Amygdala (tissue), 56 donors: Measurements from ENCODE around the gene HNRNPL.
A peak's percentile ranks its signal among the peaks of the same experiment; 100 is the strongest.

Experiments used
- DNase-seq, 56 donors: peaks; one replicate each; lab custom pipeline; 2025; lab: John Stamatoyannopoulos, UW

The HNRNPL gene

GRCh38 chr19:38848299-38849146 lies 1.3 kb downstream of the HNRNPL start:
- DNase-seq = no peak

DNA sequence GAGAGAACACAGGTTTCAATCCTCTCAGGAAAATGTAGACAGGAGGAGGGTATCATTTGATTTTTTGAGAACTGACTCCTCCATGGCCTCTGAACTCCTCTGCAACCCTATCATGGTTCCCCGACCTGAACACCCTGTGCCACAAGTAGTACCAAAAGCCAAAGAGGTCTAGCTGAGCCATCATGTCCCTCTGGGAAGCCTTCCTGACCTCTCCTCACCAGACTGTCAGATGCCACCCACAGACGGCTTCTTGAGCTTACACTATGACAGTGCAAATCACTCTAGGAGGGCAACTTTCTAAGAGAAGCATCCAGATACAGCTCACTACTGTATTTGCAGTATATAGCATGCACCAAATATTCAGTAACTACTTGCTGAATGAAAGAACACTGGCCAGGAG lies 3.7 kb downstream of the HNRNPL start:
- no peak for DNase-seq

- DNase-seq = no peak
Observed at GRCh38 chr19:38845374-38846024, 4.3 kb downstream of the HNRNPL start.

DNA sequence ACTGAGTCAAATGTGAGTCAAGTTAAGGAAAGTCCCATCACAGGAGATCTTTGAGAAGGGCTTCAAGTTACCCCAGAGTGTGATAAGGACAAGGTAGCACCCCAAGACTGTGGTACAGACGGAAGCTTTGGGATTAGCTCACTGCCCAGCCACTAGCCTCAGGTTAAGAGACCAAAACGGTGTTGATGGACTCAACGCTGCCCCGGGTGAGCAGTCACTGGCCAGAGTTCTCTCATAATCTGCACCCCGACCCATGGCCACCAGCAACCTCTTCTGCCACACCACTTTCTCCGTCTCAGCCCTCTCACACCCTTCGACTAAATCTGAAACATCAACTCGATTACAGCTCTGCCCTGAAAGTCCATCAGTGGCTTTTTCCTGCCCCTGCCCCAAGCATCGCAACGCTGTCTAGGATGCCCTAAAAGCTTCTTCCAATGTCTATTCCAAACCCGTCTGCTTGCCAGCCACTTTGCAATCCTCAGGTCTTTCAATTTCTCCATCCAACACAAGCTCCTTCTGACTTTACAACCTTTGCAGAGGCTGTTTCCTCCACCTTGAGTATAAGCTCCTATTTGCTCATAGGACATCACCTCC lies 5.6 kb downstream of the HNRNPL start:
- DNase-seq = no peak

GRCh38 chr19:38843175-38843758 lies 6.5 kb downstream of the HNRNPL start:
- no peak for DNase-seq

DNA sequence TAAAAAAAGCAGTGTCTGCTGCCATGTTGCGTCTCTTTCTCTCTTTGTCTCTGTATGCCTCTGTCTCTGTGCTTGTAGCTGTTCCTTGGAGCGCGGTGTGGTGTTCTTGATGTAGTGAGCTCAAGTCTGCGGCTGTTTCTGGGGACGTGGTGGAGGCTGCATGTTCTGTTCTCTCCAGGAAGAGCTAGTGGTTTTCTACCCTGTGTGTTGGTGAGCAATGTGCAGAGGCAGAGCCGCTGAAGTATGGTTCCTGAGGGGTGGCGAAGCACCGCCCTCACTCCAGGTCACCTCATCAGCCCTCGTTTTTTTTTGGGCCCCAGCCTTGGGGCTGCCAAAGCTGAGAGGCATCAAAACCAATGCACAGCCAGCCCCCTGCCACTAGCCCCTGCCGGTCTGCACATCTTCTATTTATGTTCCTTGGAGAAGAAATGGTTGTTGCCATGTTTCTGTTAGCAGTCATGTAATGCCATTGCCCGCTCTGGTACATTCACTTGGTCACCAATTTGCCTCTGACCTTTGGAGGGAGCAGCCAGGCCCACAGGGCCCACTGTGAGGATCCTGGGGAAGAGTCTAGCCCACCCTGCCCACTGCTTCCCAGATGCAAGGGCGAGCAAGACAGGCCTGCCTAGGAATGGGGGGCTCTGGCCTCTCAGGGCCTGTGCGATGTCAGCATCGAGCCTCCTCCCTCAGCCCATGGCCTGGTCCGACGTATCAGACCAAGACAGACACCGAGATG lies 7.2 kb downstream of the HNRNPL start:
- no peak for DNase-seq

DNA sequence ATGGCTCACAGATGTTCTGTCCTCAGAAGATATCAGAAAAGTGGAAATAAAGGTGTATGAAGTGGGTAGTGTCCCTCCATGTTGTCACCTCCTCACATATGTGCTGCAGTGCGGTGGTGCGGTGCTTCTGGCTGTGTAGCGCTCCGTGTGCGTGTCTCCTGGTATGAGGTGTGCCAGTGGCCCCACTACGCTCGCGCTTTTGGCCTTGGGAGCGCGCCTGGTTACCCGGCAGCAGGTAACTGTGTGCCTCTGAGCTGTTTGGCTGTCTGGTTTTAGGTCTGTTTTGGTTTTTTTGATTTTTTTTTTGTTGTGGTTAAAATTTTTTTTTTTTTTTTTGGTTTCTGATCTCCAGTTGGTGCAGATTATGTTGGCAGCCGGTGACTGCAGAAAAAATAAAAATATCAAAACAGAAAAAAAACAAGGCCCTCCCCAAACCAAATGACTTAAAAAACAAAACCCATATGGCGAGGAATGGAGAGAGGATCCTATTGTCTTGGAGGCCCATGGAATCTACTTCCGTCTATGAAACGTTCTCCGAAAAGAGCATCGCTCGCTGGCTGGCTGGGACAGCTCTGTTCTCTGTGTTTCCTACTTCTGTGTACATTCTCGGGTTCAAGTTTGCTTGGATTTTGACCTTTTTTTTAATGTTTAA lies 7.9 kb downstream of the HNRNPL start:
- no peak for DNase-seq

DNA sequence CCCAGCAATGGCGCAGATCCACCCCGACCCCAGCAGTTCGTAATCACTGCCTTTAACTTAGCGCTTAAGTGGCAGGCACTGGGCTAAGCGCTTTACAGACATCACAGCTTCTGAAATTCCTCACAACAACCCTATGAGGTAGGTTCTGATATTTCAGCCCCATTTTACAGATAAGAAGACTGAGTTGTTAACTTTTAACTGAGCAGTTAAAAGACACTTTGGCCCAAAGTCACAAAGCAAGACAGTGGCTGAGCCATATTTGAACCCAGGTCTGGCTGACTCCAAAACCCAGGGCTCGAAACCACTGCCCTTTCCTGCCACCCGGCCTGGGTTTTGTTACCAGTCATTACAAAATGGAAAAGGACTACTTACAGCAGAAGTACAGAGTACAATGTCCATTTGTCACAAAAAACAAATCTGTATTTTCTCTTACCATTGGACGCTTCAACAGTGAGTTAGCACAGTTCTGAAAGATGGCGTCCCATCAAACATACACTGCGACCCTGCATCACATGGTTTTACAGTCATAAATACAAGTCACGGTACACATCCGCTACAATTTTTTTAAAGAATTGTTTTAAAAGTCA lies 8.5 kb downstream of the HNRNPL start:
- no peak for DNase-seq

GRCh38 chr19:38840583-38840968 lies 9.2 kb downstream of the HNRNPL start:
- DNase-seq = no peak

DNA sequence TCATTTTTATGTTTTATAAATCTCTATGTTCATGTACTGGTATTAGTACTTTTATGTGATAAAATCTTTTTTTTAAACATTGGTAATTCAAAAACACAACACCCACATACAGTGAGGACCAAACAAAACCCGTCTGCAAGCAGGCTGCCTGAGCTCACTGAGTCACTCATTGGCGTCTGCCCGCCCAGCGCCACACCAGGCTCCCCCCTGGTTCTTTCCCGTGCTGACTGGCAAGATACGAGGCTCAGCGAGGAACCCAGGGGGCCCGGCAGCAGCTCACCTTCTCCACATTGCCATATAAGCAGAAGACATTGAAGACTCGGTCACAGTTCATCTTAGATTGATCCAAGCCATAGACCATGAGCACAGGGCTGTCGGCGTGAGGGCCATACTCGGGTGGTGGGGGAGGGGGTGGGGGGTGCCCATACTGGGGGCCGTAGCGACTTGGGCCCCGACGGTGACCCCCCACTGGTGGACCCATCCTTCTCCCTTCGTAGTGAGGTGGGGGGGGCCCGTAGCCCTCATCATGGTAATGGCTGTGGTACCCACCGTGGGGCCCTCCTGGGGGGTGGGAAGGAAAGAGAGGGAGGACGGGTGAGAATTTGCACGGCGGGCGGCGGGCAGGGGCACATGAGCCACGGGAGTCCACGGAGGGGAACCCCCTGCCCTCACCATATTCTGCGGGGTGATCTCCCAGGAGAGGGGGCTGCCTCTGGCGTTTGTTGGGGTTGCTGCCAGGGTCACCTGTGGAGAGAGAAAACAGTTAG lies 9.8 kb downstream of the HNRNPL start:
- DNase-seq = peak in 2 of 56 donors; percentile 3 to 5

GRCh38 chr19:38838986-38839761 lies 10.6 kb downstream of the HNRNPL start:
- no peak for DNase-seq

DNA sequence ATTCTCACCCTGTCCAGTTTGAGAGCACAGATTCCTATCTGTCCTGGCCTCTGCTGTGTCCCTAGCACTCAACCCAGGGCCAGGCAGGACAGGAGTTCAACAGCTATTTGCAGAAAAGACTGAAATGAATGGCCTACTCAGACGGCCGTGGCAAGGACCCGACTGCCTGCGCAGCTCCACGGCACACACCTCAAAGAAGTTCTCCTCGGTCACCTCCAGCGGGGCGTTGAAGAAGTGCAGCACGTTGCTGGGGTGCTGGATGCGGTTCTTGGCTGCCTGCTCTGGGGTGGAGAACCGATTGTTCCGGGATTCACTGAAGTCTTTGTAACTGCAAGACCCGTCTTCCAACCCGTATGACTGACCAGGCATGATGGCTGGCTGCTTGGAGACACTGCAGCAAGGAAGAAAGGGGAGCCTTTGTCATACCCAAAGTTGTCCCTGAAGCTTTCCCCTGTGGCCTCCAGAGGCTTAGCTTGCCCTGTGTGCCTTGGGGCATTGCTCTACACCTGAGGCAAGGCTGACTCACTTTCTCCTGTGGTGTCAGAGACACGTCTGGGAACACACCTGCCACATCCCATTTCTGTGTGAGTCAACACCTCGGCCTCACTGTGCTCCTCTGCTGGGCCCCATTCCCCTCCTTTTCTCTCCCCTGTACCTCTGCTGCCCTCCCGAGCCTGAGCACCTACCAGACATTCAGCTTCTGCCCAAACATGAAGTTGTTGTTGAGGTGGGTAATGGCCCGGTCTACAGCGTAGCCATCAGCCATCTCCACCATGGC lies 11.4 kb downstream of the HNRNPL start:
- no peak for DNase-seq

DNA sequence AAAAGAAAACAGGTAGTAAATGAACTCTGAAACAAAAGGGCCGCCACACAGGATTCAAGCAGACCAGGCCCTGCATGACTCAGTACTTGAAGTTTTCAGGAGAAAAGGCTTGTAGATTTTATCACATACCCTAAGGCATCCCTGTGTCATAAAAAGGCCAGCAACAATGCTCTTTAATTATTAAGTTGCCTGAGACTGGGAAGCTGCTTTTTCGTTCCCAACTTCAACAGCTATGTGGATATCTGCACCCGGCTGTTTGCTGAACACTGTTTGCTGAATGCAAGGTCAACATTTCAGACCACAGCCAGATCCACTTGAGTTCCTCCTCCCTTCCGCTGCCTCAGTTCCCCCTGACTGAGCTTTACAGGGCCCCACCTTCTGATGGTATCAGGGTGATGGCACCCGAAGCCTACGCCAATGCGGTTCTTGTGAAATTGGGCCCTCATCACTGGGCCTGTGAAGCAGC lies 12.1 kb downstream of the HNRNPL start:
- DNase-seq = no peak

DNA sequence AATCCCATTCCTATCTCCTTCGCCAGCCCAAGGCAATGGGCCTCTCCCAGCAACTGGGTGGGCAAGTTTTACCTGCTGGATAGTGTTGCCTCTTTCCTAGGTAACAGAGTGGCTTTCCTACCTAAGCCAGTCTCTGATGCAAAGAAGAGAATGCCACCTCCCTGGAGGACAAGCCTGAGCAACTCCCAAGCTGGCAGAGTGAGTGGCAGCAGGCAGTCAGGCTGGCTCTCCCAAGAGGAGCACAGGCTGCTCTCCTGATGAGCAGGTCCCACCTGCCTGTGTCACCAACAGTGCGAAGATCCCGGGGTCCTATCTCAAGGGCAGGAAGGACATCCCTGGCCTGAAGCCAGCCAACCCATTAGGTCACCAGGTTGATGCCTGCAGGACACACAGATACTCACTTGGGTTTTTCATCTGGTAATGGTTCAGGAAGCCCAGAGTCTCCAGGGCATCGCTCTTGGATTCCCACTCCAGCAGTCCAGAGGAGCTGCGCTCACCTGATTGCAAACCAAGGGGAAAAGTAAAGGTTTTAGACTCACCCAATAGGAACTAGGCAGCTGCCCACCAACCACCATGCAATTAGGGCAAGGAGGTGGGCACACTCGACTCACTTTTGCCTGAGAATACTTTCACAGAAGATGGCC lies 12.7 kb downstream of the HNRNPL start:
- DNase-seq = no peak

GRCh38 chr19:38836159-38836982 lies 13.4 kb downstream of the HNRNPL start:
- DNase-seq = no peak

GRCh38 chr19:38834590-38834989 lies 15.2 kb downstream of the HNRNPL start:
- no peak for DNase-seq
